GM12874 (cell line): ENCODE results near the gene IZUMO4.

Source experiments
- CTCF ChIP-seq: IDR thresholded peaks from 2 replicates; pipeline ENCODE4 v1.5.1; 2011; ENCODE audit warnings: low read depth, mild to moderate bottlenecking, control low read depth, low read length, moderate library complexity; ENCODE audit not compliant: insufficient read depth

The IZUMO4 gene

GRCh38 chr19:2062389-2062729 is 34.4 kb upstream of the IZUMO4 start:
- no peak for TF ChIP-seq CTCF

GRCh38 chr19:2062770-2063169 is 33.9 kb upstream of the IZUMO4 start:
- no peak for TF ChIP-seq CTCF

GRCh38 chr19:2063824-2064223 is 32.9 kb upstream of the IZUMO4 start:
- TF ChIP-seq CTCF, result no peak

DNA sequence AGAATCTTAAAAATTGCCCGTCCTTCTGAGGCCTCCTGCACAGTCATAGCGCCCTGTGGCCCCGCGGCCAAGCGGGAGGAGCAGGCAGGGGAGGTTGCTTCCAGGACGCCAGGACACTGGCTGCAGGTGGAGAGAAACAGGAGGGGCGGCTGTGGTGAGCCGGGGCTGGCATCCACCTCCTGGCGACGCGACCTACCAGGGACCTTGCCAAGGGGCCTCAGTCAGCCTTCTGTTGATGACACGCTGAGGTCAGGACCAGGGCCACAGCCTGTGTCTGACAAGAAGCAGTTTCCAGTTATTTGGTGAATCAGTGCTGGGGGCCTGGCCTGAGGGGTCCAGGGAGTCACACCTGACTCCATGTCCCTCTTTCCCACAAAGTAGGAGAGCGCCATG is 32.3 kb upstream of the IZUMO4 start:
- TF ChIP-seq CTCF, result no peak

- no peak for TF ChIP-seq CTCF
Measured at GRCh38 chr19:2064788-2065524, 31.8 kb upstream of the IZUMO4 start.

- TF ChIP-seq CTCF, result no peak
Measured at GRCh38 chr19:2070436-2070827, 26.3 kb upstream of the IZUMO4 start.

GRCh38 chr19:2070986-2071673 is 25.6 kb upstream of the IZUMO4 start:
- TF ChIP-seq CTCF, result no peak
